NCI-H82 (cell line): Measurements from ENCODE around the gene ADRA2B.
"Not testable (repeated sequence)": the region's sequence is repeated elsewhere in the genome, so short reads cannot be mapped to it uniquely, and the experiment has no call there.

Experiments
- DNase-seq: peaks from one replicate; lab custom pipeline; 2025; lab: John Stamatoyannopoulos, UW

Gene ADRA2B

DNA sequence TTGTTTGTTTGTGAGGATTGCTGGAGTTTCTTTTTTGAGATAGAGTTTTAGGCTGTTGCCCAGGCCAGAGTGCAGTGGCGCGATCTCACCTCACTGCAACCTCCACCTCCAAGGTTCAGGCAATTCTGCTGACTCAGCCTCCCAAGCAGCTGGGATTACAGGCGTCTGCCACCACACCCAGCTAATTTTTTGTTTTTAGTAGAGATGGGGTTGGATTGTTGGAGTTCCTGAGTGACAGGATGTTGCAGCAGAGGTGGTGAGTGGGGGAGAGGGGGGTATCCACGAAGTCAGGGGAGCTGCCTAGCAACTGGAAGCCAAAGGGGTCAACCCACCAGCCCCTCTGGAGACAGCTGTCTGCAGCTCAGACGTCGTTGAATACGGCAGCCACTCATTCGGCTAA lies 46.5 kb downstream of the ADRA2B start:
- not testable (repeated sequence) for DNase-seq

GRCh38 chr2:96067902-96068581 lies 48.3 kb downstream of the ADRA2B start:
- peak; percentile 22 for DNase-seq

GRCh38 chr2:96067098-96067660 lies 49.2 kb downstream of the ADRA2B start:
- not testable (repeated sequence) for DNase-seq

- not testable (repeated sequence) for DNase-seq
Observed at GRCh38 chr2:96066511-96066910, 49.9 kb downstream of the ADRA2B start.

GRCh38 chr2:96065954-96066353 lies 50.4 kb downstream of the ADRA2B start:
- DNase-seq = not testable (repeated sequence)

DNA sequence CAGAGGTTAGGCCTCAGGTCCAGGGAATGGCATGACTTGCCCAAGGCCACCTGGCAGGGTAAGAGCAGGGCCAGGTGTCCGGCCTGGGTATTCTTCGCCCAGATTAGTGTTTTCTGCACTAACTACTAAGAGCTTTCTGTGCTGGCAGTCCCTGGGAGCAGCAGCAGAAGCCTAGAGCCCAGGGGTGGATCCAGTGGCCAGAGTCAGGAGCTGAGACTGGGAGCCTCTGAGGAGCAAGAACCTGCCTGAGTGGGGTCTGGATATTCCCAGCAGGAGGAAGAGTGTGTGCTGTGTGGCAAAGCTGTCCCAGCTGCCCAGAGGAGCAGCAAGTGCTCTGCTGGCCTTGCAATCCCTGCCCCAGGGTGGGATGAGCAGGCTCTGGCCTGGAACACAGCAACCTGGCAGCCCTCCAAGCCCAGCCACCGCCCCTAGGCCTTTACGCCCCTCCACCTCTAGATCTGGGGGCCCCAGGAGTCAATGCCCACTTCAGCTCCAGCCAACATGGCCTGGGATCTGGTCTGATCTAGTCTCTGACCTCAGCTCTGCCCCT lies 50.9 kb downstream of the ADRA2B start:
- no peak for DNase-seq

DNA sequence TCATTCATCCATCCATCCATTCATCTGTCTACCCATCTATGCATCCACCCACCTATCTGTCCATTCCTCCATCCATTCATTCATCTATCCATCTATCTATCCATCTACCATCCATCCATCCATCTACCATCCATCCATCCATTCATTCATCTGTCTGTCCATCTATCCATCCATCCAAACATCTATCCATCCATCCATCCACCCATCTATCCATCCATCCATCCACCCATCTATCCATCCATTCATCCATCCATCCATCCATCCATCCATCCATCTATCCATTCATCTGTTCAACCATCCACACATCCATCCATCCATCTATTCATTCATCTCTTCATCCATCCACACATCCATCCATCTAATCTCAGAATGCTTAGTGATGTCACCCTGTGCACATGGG lies 51.6 kb downstream of the ADRA2B start:
- DNase-seq = not testable (repeated sequence)

DNA sequence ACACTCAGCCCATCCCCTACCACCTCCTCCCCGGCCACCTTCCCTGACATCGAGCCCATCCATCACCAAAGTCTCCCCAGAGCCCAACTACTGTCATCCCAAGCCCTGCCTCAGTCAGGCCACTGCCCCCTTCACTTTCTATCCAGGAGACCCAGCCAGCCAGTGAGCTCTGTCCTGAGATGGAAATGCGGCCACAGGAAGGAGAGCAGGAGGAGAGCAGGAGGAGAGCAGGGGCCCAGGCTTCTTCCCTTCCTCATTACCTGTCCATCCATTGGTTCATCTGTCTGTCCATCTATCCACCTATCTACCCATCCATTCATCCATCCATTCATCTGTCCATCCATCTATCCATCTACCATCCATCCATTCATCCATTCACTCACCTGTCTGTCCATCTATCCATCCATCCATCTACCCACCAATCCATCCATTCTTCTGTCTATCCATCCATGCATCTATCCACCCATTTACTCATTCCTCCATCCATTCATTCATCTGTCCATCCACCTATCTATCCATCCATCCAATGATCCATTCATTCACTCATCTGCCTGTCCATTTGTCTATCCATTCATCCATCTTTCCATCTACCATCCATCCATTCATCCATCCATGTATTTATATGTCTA lies 52.2 kb downstream of the ADRA2B start:
- DNase-seq = not testable (repeated sequence)

GRCh38 chr2:96063116-96063899 lies 53.1 kb downstream of the ADRA2B start:
- DNase-seq = not testable (repeated sequence)
